Kidney glomerular epithelial cell (primary cell): ENCODE results near the gene PAQR7.

ENCODE experiments used
- DNase-seq: peaks from one replicate; lab custom pipeline; 2025; lab: John Stamatoyannopoulos, UW

PAQR7 gene

GRCh38 chr1:25874209-25874608 is 1.3 kb downstream of the PAQR7 start:
- no peak for DNase-seq

- peak; percentile 17 for DNase-seq
Measured at GRCh38 chr1:25873120-25873519, 2.4 kb downstream of the PAQR7 start.

GRCh38 chr1:25872713-25873112 is 2.8 kb downstream of the PAQR7 start:
- no peak for DNase-seq

- DNase-seq, result no peak
Measured at GRCh38 chr1:25871704-25872494, 3.6 kb downstream of the PAQR7 start.

- no peak for DNase-seq
Measured at GRCh38 chr1:25871086-25871703, 4.3 kb downstream of the PAQR7 start.

- DNase-seq, result no peak
Measured at GRCh38 chr1:25870614-25871013, 4.9 kb downstream of the PAQR7 start.

- DNase-seq, result no peak
Measured at GRCh38 chr1:25869909-25870606, 5.5 kb downstream of the PAQR7 start.

GRCh38 chr1:25867210-25867991 is 8.1 kb downstream of the PAQR7 start:
- peak; percentile 86 for DNase-seq

- DNase-seq, result no peak
Measured at GRCh38 chr1:25866288-25866687, 9.2 kb downstream of the PAQR7 start.

- no peak for DNase-seq
Measured at GRCh38 chr1:25864434-25864833, 11.1 kb downstream of the PAQR7 start.

GRCh38 chr1:25863486-25864262 is 11.8 kb downstream of the PAQR7 start:
- no peak for DNase-seq

GRCh38 chr1:25862785-25863485 is 12.6 kb downstream of the PAQR7 start:
- no peak for DNase-seq

GRCh38 chr1:25861316-25862286 is 13.9 kb downstream of the PAQR7 start:
- DNase-seq, result no peak

GRCh38 chr1:25858906-25859789 is 16.4 kb downstream of the PAQR7 start, which contains the start of gene AUNIP:
AUNIP (minus strand) TSS chr1:25859457; CDS start chr1:25859357, 100 bp downstream.
- DNase-seq, result peak; percentile 81

- no peak for DNase-seq
Measured at GRCh38 chr1:25858494-25858893, 17.0 kb downstream of the PAQR7 start.

GRCh38 chr1:25856856-25857255 is 18.7 kb downstream of the PAQR7 start:
- DNase-seq, result no peak

GRCh38 chr1:25854554-25854953 is 21.0 kb downstream of the PAQR7 start:
- no peak for DNase-seq

GRCh38 chr1:25848531-25848930 is 27.0 kb downstream of the PAQR7 start:
- no peak for DNase-seq
